GM19372 (cell line): ENCODE data around the gene MPO.

Experiments
- ATAC-seq: cut with Tn5 transposase; IDR thresholded peaks from one replicate; pipeline ENCODE4 v1.9.1; 2021; ENCODE audit warnings: mild to moderate bottlenecking, low read depth, moderate library complexity; ENCODE audit not compliant: unreplicated experiment

MPO gene, protein sequence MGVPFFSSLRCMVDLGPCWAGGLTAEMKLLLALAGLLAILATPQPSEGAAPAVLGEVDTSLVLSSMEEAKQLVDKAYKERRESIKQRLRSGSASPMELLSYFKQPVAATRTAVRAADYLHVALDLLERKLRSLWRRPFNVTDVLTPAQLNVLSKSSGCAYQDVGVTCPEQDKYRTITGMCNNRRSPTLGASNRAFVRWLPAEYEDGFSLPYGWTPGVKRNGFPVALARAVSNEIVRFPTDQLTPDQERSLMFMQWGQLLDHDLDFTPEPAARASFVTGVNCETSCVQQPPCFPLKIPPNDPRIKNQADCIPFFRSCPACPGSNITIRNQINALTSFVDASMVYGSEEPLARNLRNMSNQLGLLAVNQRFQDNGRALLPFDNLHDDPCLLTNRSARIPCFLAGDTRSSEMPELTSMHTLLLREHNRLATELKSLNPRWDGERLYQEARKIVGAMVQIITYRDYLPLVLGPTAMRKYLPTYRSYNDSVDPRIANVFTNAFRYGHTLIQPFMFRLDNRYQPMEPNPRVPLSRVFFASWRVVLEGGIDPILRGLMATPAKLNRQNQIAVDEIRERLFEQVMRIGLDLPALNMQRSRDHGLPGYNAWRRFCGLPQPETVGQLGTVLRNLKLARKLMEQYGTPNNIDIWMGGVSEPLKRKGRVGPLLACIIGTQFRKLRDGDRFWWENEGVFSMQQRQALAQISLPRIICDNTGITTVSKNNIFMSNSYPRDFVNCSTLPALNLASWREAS

DNA sequence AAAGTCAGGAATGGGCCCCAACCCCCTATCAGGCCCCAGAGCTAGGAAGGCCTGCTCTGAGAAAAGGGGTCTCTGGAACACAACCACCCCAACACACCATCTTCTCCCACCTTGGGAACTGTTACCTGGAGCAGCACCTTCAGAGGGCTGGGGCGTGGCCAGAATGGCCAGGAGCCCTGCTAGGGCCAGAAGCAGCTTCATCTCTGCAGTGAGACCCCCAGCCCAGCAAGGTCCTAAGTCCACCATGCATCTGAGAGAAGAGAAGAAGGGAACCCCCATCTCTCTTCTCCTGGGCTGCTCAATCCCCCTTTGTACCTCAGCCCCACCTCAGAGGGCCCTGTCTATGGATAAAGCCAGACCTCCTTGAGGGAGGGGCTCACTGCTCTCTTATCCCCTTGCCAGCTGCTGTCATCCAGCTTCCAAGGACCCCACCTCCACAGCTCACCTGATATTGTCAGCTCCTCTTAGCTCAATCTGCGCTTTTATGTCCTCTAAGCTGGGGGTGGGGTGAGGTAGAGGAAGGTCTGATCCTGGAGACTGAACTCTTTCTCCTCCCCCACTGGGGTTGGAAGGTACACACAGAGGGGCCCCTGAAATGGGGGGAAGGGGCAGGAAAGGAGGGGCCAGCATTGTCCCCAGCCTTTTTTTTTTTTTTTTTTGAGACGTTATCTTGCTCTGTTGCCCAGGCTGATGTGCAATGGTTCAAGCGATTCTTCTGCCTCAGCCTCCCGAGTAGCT, at the start of gene MPO:
MPO (minus strand) TSS at position 456 of the 738 bp plus-strand sequence; CDS start at position 279, 177 bp downstream.
- no peak for ATAC-seq

- ATAC-seq: peak; percentile 13
These were observed 49.2 kb upstream of the MPO start for GRCh38 chr17:58329810-58330537.

DNA sequence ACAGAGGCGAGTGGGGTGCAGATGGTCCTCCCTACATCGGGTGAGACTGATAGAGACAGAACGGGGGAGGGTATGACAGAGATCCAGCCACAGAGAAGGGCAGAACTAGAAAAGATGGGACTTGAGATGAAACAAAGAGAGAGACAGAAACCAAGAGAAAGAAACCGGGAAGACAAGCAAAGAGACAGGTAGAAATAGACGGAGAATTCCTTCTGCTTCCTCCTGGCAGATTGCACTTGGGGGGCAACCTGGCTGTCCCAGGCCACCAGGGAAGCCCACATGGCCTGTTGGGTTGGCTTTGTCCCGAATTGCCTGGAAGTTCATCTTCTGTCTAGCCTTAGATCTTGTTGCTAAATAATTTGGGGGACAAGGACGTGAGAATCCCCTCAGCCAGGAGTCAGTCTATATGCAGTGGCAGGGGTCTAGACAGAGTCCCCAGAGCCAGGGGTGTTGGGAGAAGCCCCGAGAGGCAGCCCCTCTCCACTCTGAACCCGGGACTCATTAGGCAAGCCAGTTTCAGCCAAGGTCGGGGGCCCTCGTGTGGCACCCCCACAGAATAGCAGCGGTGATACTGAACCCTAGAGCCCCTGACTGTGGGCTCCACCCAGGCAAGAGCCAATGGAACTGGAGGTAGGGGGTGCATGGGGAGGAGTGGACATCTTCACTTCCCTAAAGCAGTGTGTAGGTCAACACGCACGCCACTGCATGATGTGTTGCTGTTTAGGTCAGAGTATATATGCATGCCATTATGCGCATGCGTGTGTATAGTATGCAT, 48.5 kb upstream of the MPO start:
- peak; percentile 46 for ATAC-seq

- peak; percentile 21 for ATAC-seq
These were observed 47.7 kb upstream of the MPO start, which contains the start of gene TSPOAP1 for GRCh38 chr17:58328195-58329034. Gene TSPOAP1 (minus strand): TSS chr17:58328795. CDS start chr17:58327920, 875 bp downstream.

DNA sequence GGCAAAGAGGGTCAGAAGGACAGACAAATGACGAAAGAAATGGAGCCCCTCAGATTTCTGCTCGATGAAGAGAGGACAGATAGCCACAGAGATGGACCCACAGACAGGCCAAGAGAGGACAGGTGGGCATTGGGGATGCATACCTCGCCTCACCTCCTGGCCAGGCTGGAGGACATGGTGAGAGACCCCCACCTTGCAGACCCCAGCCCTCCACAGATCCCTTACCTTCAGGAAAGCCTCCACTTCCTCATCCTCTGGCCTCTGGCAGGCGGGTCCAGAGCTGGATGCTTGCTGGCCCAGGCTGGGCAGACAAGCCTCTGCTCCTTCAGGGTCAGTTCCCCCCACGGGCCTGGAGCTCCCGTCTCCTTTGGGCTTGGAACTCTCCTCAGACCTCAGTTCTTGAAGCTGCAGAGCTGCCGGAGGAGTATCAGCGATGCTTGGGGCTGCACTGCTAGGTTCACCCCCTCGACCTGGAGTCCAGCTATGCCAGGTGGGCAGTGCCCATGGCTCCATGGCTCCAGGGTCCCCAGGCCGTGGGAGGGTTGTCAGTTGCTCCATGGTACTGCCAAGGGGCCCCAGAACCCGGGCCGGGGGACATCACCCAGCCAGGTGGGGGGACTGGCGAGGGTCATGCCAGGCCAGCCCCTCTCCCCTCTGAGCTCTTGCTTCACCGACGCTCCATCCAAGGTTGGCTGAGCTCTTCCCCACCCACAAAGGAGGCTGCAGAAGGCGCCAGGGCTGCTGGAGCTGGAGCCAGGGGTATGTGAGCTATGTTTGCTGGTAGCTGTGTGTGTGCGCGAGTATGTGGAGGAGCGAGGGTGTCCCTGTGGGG, 46.8 kb upstream of the MPO start:
- no peak for ATAC-seq

GRCh38 chr17:58326609-58327362, 46.1 kb upstream of the MPO start:
- ATAC-seq: no peak

DNA sequence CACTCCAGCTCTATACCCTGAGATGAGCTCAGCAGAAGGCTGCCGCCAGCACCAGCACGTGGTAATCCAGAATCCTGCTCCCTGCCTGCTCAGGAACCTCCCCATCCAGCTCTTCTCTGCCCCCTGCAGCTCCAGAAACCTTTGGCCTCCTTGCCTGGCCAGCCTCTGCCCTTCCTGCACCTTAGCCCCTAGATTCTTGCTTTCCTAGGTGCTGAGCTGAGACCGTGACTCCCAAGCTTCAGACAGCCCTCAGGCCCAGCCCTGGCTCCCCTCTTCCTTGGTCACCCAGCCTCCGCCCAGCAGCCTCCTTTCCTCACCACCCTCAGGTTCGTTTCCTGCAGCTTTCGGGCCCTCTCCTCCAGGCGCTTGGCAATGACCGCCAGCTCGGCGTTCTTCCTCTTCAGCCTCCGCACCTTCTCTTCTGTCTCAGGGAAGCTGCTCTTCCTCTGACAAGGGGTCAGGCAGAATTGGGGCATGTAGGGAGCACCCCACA, 45.3 kb upstream of the MPO start:
- no peak for ATAC-seq

GRCh38 chr17:58325289-58325726, 44.6 kb upstream of the MPO start:
- ATAC-seq: no peak

- ATAC-seq: no peak
These were observed 43.9 kb upstream of the MPO start for GRCh38 chr17:58324409-58325288.

- ATAC-seq: no peak
These were observed 43.3 kb upstream of the MPO start for GRCh38 chr17:58324056-58324408.

DNA sequence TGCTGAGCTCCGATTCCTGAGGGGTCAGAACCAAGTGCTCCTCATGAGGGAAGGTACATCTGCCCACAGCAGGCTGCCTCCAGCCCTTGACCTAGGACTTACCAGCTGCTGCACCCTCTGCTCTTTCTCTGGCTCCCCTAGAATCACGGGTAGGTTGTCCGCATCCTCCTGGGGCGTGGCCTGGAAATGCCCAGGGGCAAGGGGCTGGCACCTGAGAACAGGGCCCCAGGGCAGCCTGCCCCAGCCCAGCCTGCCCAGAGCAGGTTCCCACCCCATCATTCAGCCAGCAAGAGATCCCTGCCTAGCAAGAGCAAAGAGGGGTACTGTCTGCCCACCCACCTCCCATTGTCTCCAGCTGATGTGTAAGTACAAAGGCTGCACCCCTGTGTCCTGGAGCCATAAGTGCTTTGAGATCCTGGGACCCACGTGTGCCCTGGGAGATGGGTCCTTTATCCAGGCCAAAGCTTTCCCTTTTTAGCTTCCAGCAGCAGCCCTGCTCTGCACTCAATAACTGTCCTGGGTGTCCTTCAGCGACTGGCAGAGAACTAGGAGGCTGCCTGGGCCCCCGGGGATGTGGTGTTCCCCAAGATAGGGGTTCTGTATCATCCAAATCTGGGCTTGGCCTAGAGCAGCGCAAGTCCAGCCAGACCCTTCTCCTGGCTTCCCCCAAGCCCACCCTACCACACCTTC, 42.8 kb upstream of the MPO start:
- no peak for ATAC-seq

DNA sequence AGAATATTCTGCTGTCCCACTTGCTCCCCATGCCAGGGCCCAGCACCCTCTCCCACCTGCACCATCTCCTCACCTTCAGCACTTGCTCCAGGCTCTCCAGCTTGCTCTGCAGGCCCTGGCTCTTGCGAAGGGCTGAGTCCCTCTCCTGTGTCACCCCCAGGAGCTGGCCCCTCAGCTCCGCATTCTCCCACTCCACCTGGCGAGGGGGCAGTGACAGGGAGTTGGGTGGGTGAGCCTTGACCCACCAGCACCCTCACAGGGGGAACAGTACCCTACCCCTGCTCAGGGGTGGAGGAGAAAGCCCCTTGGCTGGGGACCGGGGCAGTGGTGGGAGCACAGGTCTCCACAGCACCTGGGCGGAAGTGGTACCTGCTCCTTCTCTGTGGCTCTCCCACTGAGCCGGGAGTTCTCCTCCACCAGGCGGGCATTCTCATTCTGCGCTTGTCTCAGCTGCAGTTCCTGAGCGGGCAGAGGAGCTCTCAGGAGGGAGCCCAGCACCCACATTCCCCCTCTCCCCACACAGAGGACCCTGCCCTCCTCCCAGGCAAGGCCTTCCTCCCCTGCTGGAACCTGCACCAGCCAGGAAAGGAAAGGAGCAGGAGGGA, 41.9 kb upstream of the MPO start:
- no peak for ATAC-seq

- no peak for ATAC-seq
These were observed 41.1 kb upstream of the MPO start for GRCh38 chr17:58321571-58322525.
